HepG2 (cell line): ENCODE data around the gene ZNF593OS.

Experiments
- CBX2 ChIP-seq, 2 experiments: fragments of 200-600 bp in 1 of 2; sonication (generic); formaldehyde crosslinking in 1 of 2; IDR thresholded peaks; 2 replicates each; pipeline versions ENCODE4 v1.7.0 to v1.8.1; 2018 to 2022; ENCODE audit warnings: low read depth in 2 of 2, low read length in 1 of 2, mild to moderate bottlenecking in 1 of 2, missing genetic modification reagents in 1 of 2
- TBP ChIP-seq: sonication (generic); formaldehyde crosslinking; IDR thresholded peaks from 2 replicates; pipeline ENCODE4 v1.5.0; 2020; ENCODE audit warnings: missing genetic modification reagents
- ZMYM4 ChIP-seq: sonication (generic); formaldehyde crosslinking; IDR thresholded peaks from 2 replicates; pipeline ENCODE4 v1.8.1; 2023; ENCODE audit warnings: mild to moderate bottlenecking, missing genetic modification reagents
- ZNF234 ChIP-seq: sonication (generic); formaldehyde crosslinking; conservative IDR thresholded peaks from 2 replicates; pipeline ENCODE4 v1.5.1; 2020; ENCODE audit warnings: mild to moderate bottlenecking, missing genetic modification reagents

DNA sequence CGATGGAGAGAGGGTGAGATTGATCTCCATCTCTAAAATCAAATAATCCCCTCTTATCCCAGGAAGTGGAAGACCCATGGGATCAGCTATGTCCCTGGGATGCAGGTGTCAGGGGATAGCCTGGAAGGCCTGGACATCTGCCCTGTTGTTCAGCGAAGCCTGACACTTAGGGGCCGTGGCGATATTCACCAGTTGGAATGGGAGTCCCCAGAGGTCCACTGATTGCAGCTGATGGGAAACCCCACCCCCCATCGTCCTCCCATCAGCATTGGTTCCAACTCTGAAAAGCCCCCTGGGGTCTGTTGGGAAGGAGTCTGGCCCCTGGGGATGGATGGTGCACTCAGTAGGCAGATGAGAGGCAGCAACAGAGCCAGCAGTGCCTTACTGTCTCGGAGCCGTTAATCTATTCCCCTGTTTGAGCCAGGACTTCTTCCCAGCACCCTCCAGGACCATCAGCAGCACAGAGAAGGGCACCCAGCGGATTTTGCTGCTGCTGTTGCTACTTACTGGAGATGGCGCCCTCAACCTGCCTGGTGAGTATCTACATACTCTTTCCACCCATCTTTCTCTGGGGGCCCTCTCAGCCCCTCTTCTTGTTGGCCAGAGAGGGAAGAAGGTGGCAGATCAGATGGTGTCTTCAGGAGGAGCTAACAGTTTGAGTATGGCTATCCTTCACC lies 32.1 kb upstream of the ZNF593OS start:
- no peak for TF ChIP-seq ZNF234 (CRISPR knock-in tag)
- TF ChIP-seq ZMYM4 (CRISPR knock-in tag), result no peak
- TF ChIP-seq CBX2 (IDR thresholded peaks at IDR 0.05; ENCODE audit: low read depth, low read length), result no peak
- TF ChIP-seq CBX2 (CRISPR knock-in tag; IDR thresholded peaks at IDR 0.05; ENCODE audit: low read depth), result no peak
- no peak for TF ChIP-seq TBP (CRISPR knock-in tag)
